Common myeloid progenitor, CD34-positive (primary cell): ENCODE results near the gene JADE2.
A peak's percentile ranks its signal among the peaks of the same experiment; 100 is the strongest.

Source experiments
- CTCF ChIA-PET: fragments of 350-600 bp; sonication (Branson Sonifier 250); formaldehyde crosslinking; loops from one replicate; lab custom pipeline; 2021; ENCODE audit warnings: antibody characterized with exemption; lab: Charles Lee
- POLR2A ChIA-PET: fragments of 350-600 bp; sonication (Branson Sonifier 250); formaldehyde crosslinking; loops from one replicate; lab custom pipeline; 2021; ENCODE audit warnings: antibody characterized with exemption; lab: Charles Lee
- DNase-seq, 3 donors: peaks; one replicate each; pipeline versions ENCODE4 v3.0.0 to v3.0.0-alpha.2; 2013
- H3K27ac ChIP-seq, 2 experiments: 1 replicate in 1 of 2; 2 replicates in 1 of 2; pipeline ENCODE4 v1.7.0; 2013; ENCODE audit warnings: inconsistent platforms in 2 of 2, low read length in 2 of 2, mild to moderate bottlenecking in 2 of 2, low read depth in 1 of 2, moderate library complexity in 1 of 2; ENCODE audit not compliant: severe bottlenecking in 2 of 2, insufficient read depth in 1 of 2, poor library complexity in 1 of 2
- H3K27me3 ChIP-seq, 5 experiments: replicated peaks in 2 of 5; 1 replicate in 3 of 5; 2 replicates in 2 of 5; pipeline versions ENCODE4 v1.6.1 to v1.7.0; 2013; ENCODE audit warnings: low read length in 4 of 5, mild to moderate bottlenecking in 2 of 5, moderate library complexity in 2 of 5, inconsistent platforms in 1 of 5; ENCODE audit not compliant: insufficient read depth in 5 of 5, control insufficient read depth in 4 of 5
- H3K36me3 ChIP-seq, 4 experiments: 1 replicate in 2 of 4; 2 replicates in 2 of 4; pipeline versions ENCODE4 v1.6.1 to v1.7.0; 2013; ENCODE audit warnings: low read length in 3 of 4, control low read depth in 1 of 4, mild to moderate bottlenecking in 1 of 4; ENCODE audit not compliant: control insufficient read depth in 4 of 4, insufficient read depth in 4 of 4
- H3K4me1 ChIP-seq, 4 experiments: 1 replicate in 3 of 4; 2 replicates in 1 of 4; pipeline versions ENCODE4 v1.6.1 to v1.7.1; 2013; ENCODE audit warnings: low read length in 3 of 4, mild to moderate bottlenecking in 3 of 4, control low read depth in 1 of 4, inconsistent platforms in 1 of 4, moderate library complexity in 1 of 4; ENCODE audit not compliant: control insufficient read depth in 4 of 4, insufficient read depth in 4 of 4; ENCODE audit errors: control extremely low read depth in 1 of 4
- H3K4me3 ChIP-seq, 7 experiments: 1 replicate in 4 of 7; 2 replicates in 3 of 7; pipeline versions ENCODE4 v1.5.1 to v1.7.0; 2013; ENCODE audit warnings: mild to moderate bottlenecking in 7 of 7, low read length in 6 of 7, moderate library complexity in 6 of 7, inconsistent platforms in 2 of 7, low read depth in 2 of 7, control low read depth in 1 of 7; ENCODE audit not compliant: insufficient read depth in 4 of 7, control insufficient read depth in 1 of 7; ENCODE audit errors: extremely low read depth in 1 of 7
- H3K9me3 ChIP-seq, 5 experiments: 1 replicate in 4 of 5; 2 replicates in 1 of 5; pipeline versions ENCODE4 v1.6.1 to v1.7.1; 2013; ENCODE audit warnings: low read length in 4 of 5, mild to moderate bottlenecking in 2 of 5, inconsistent platforms in 1 of 5, low read depth in 1 of 5, moderate library complexity in 1 of 5; ENCODE audit not compliant: control insufficient read depth in 4 of 5, insufficient read depth in 2 of 5; ENCODE audit errors: control extremely low read depth in 1 of 5
- WGBS: methylation state at CpG from one replicate; pipeline ENCODE4 v1.1.5; 2013; ENCODE audit not compliant: insufficient coverage; 5-methylcytosine and 5-hydroxymethylcytosine counted together

Gene JADE2

DNA sequence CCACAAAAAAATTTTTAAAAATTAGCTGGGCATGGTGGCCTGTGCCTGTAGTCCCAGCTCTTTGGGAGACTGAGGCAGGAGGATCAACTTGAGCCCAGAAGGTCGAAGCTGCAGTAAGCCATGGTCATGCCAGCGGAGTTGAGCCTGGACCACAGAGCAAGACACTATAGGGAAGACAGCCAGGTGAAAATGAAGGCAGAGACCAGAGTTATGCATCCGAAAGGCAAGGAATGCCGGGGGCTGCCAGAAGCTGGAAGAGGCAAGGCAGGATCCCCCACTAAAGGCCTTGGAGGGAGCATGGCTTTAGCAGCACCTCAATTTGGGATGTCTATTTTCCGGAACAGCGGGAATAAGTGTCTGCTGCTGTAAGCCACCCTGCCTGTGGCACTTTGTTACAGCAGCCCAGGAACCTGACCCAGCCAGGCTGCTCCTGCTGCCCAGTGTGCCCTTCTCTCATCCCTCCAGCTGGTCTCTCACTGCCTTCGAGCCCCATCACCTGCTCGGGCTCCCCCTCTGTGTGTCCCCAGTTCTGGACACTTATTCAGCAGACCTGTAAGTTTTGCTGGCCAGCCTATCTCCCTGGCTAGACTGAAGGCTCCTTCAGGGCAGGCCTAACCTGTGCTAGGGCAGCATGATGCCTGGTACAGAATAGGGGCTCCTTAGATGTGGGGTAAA, 16.8 kb upstream of the JADE2 start:
- 97% methylated on average over 8 of the region's 8 CpGs for WGBS
- Histone ChIP-seq H3K9me3 (no peaks in the 10 kb centered on the region), H3K4me3 (no peak overlapping the region), H3K36me3 (no peaks in the 10 kb centered on the region), H3K4me1 (peaks cover 7 to 64% (median 40%) of the 10 kb centered on the region in 4 experiments), H3K27me3 (no peaks in the 10 kb centered on the region), H3K27ac (no peak overlapping the region)
- DNase-seq = no peak
- CTCF ChIA-PET = interaction anchor here (0.9 kb wide), 1 partner anchor 72 kb away, joined by 3 read pairs; no protein-coding TSS in a partner anchor
- POLR2A ChIA-PET = no interaction called here

DNA sequence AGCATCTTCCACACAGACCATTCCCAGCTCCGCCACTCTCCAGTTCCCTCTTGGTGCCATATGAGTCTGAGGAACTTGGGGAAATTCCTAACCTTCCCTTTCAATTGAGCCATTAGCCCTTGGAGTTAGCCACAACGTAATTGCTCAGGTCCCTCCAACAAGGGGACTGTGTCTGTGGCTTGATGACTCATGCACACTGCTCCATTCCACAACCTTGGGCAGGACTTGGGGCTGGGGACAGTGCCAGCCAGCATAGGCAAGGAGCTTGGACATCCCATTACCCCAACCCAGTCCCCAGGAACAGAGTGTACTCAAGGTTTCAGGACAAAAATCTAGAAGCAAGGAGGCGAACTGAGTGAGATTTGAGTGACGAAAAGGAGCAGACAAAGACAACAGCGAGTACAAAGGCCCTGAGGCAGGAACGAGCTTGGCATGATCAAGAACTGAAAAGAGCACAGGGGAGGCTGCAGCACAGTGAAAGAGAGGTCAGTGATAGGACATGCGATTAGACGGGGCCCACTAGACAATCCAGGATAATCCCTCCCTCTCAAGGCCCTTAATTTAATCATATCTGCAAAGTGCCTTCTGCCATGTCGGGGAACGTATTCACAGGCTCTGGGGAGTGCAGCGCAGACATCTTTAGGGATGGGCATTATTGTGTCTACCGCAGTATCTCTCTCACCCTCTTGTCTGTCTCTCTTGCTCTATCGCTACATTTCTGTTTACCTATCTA, 16.0 kb upstream of the JADE2 start:
- Histone ChIP-seq H3K4me3 (no peak overlapping the region), H3K9me3 (no peaks in the 10 kb centered on the region), H3K36me3 (no peaks in the 10 kb centered on the region), H3K27ac (no peak overlapping the region), H3K4me1 (peaks cover 0 to 56% (median 32%) of the 10 kb centered on the region in 4 experiments), H3K27me3 (no peaks in the 10 kb centered on the region)
- POLR2A ChIA-PET = no interaction called here
- peak in 2 of 3 donors; percentile 42 for DNase-seq
- 94% methylated on average over 12 of the region's 13 CpGs for WGBS
- CTCF ChIA-PET = interaction anchor here (0.9 to 1.5 kb wide), 2 partner anchors 73 to 98 kb away, joined by 3 read pairs; partner anchors contain the start of gene CDKN2AIPNL

DNA sequence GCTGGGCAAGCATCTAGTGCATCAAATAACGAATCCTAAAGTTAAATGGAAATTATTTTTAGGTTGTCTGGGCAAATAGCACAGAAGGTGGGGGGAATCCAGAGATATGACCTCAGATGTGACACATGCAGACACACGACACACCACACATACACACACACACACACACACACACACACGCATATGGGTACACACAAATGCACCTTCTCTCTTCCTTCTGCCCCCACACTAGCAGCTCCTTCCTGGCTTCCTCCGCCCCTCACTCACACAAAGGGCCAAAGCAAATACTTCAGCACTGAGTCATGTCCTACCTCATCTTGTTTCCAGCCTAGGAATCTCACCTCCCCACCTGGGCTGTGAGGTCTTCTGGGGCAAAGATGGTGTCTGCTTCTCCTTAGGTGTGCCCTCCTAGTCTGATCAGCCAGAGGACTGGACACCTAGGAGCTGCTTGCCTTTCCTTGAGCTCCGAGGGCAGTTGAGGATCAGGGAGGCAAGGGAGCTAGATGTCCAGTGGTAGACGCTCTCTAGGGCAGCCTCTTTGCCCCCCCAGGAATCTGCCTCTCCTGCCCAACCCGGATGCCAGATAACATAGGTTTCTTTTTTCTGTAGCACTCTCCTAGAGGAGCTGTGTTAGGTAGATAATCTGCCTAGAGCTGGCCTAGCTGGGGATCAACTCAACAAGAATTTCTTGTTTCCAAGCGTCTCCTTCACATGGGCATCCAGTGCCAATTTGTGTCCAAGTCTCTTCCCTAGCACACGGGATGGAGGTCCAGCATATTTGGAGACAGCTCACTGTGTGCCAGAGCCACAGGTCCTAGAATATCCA, 14.3 kb upstream of the JADE2 start:
- Histone ChIP-seq H3K36me3 (no peaks in the 10 kb centered on the region), H3K4me1 (peaks cover 0 to 40% (median 16%) of the 10 kb centered on the region in 4 experiments), H3K27ac (peak overlapping the region in 1 of 2 experiments; percentile 10), H3K27me3 (no peaks in the 10 kb centered on the region), H3K4me3 (no peak overlapping the region), H3K9me3 (no peaks in the 10 kb centered on the region)
- peak in 2 of 3 donors; percentile 52 to 69 for DNase-seq
- ChIA-PET POLR2A (interaction anchor here (1.5 kb wide), 1 partner anchor 14 kb away, joined by 6 read pairs; the partner anchor contains the start of gene JADE2), CTCF (interaction anchor here (0.5 to 2.9 kb wide), 14 partner anchors 8 to 455 kb away, joined by 3 to 17 read pairs (median 4); partner anchors contain the start of gene CDKN2AIPNL)
- WGBS = 87% methylated on average over 6 of the region's 9 CpGs

DNA sequence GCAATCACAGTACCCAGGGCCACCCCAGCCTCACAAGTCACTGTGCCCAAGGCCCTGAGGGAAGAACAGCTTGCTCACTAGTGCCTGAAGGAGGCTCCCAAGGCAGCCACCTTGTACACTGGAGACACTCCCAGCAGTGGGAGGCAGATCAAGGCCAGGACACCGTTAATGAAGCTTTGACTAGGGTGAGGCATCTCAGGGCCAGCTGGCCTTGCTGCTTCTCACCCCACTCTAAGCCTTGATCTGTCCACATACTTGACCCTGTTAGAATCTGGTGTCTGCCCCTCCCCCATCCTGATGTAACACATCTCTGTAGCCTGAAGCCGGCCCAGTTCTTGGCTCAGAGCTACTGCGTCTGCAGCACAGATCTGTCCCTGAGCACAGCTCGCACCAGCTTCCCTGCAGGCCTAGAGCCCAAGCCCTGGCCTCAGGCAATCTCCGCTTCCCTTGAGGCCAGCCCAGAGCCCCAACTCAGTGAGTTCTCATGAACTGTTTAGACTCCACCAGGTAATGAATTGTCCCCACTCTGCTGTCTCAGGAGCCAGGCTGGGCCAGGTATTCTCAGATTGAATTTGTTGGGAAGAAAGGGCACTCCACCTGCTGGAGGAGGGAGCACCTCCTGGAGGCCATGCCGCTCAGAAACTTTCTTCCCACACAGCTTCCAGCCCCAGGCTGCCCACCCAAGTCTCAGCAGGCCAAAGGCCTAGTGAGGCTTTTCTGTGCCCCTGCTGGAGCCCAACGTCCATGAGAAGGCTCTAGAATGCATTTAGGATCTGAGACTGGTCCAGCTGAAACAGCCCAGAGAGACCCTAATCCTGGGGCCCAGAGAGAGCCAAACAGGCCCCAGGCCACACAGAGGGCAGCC, 13.4 kb upstream of the JADE2 start:
- POLR2A ChIA-PET = interaction anchor here (1.5 kb wide), 1 partner anchor 13 kb away, joined by 6 read pairs; the partner anchor contains the start of gene JADE2
- no peak overlapping the region for H3K27ac ChIP-seq

DNA sequence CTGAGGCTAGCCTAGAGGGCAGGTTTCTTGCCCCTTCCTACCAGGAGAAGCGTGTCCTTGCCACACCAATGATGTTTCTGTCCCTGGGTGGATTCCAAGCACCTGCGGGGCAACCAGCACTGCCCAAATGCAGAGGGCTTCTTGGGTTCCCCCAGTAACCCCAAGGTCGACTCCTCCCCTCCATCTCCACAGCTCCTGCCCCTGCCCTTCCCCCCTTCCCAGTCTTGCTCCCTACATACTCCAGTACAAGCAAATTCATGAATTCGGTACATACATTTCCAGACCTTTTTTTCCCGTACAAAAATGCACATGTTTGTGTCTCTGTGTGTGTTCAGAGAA, 12.8 kb upstream of the JADE2 start:
- ChIA-PET CTCF (interaction anchor here (1.0 to 2.9 kb wide), 4 partner anchors 11 to 102 kb away, joined by 3 to 17 read pairs (median 6); partner anchors contain the start of gene CDKN2AIPNL), POLR2A (interaction anchor here (1.5 kb wide), 1 partner anchor 12 kb away, joined by 6 read pairs; the partner anchor contains the start of gene JADE2)
- no peak for DNase-seq
- Histone ChIP-seq H3K4me3 (no peak overlapping the region), H3K36me3 (no peaks in the 10 kb centered on the region), H3K27me3 (no peaks in the 10 kb centered on the region), H3K4me1 (peaks cover 0 to 35% (median 10%) of the 10 kb centered on the region in 4 experiments), H3K27ac (no peak overlapping the region), H3K9me3 (no peaks in the 10 kb centered on the region)
- WGBS = 89% methylated on average over 3 of the region's 5 CpGs

More for the DNA sequence above, 13.4 kb upstream of the JADE2 start:
- Histone ChIP-seq H3K4me3 (no peak overlapping the region), H3K27me3 (no peaks in the 10 kb centered on the region), H3K36me3 (no peaks in the 10 kb centered on the region), H3K4me1 (peaks cover 0 to 35% (median 10%) of the 10 kb centered on the region in 4 experiments), H3K9me3 (no peaks in the 10 kb centered on the region)
- WGBS = 100% methylated on average over 6 of the region's 7 CpGs
- CTCF ChIA-PET = interaction anchor here (0.6 to 2.9 kb wide), 12 partner anchors 9 to 101 kb away, joined by 3 to 17 read pairs (median 4); partner anchors contain the start of gene CDKN2AIPNL
- DNase-seq = no peak

DNA sequence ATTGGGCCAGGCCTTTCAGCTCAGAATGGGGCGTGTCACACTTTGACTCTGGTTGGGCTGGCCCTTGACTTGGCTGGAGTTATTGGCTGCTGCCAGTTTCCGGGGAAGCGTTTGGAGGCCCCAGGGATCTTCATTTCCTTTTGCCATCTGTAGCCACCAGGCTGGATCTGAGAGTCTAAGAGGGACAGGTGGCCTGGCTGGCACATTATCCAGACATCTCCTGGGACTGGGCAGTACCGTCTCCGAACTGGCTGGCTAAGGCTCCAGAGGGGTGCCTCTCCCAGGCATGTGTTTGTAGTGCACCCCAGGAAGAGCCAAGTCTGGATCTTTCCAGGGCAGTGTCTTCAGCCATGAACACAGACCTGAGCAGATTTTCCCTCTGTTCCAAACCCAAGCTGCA, 9.7 kb upstream of the JADE2 start:
- Histone ChIP-seq H3K27me3 (no peaks in the 10 kb centered on the region), H3K36me3 (no peaks in the 10 kb centered on the region), H3K27ac (no peak overlapping the region), H3K9me3 (no peaks in the 10 kb centered on the region), H3K4me1 (peaks cover 0 to 19% (median 8%) of the 10 kb centered on the region in 4 experiments), H3K4me3 (no peak overlapping the region)
- ChIA-PET POLR2A (no interaction called here), CTCF (interaction anchor here (1.4 kb wide), 1 partner anchor 105 kb away, joined by 4 read pairs; the partner anchor contains the start of gene CDKN2AIPNL)
- no peak for DNase-seq
- WGBS = 98% methylated on average over 5 of the region's 5 CpGs
